ENCODE data around the gene ARHGEF5.
"Not testable (repeated sequence)": the region's sequence is repeated elsewhere in the genome, so short reads cannot be mapped to it uniquely, and the experiment has no call there.

Gene ARHGEF5

DNA sequence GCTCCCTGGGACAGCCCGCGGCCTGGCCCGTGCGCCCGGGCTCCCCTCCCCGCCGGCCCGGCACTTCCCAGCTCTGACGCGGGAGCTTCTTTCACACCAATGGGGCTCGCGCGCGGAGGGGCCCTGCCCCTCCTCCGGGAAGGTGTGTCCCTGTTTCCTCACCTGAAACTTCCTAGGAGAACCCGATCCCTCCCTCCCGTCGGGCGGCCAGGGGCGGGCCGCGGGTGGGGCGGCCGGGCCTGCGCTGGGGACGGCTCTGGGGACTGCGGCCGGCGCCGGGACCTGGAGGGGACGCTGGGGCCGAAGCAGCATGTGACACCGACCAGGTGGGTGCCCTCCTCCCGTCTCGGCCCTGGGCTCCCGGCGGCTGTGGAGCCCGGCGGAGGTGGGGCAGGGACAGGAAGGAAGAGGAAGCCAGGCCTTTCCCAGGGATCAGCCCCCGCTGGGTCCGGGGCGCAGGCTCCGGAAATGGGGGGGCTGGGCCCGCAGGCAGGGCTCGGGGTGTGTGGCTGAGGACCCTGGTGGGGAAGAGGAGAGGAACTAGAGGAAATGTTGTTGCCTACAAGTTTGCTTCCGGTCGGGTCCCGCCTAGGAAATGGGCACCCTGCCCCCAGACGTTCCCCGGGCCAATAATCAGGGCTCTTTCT, at the start of gene ARHGEF5:
TSS of gene ARHGEF5 (plus strand) at position 227 of the 647 bp plus-strand sequence. CDS start 7,268 bp downstream, outside the sequence.
- ATAC-seq = peak; percentile 75 to 79

DNA sequence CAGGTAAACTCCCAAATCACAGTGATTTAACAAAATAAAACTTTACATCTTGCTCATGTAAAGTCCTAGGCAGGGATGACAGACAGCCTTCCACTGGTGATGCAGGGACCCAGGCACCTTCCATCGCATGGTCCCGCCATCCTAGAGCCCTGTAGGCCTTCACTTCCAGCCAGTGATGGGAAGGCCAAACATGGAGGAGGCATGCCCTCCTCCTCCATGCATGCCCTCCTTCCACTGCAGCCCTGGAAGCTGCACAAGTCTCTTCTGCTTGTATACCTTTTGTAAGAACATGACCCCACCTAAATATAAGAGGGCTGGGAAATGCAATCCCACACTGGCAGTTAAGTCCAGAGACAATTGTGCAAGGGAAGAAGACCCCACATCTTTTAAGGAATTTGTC, 45.5 kb upstream of the ARHGEF5 start:
- ATAC-seq = not testable (repeated sequence)

DNA sequence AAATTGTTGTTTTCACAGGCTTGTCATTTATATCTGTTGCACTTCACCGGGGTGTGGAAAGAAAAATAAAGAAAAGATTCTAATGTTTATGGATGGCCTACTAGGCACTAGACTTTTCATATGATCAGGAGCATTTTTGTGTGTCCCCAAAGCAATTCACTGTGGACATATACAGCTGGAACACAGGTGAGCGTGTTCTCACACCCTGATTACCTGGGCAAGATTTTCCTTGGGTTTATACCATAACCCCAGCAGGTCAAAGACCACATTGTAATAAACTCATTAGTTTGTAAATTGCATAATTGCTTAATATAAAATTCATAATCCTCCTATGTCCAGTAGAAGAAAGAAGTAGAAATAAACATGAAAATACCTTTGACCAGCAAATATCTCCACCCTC, 44.0 kb upstream of the ARHGEF5 start:
- ATAC-seq = not testable (repeated sequence)

DNA sequence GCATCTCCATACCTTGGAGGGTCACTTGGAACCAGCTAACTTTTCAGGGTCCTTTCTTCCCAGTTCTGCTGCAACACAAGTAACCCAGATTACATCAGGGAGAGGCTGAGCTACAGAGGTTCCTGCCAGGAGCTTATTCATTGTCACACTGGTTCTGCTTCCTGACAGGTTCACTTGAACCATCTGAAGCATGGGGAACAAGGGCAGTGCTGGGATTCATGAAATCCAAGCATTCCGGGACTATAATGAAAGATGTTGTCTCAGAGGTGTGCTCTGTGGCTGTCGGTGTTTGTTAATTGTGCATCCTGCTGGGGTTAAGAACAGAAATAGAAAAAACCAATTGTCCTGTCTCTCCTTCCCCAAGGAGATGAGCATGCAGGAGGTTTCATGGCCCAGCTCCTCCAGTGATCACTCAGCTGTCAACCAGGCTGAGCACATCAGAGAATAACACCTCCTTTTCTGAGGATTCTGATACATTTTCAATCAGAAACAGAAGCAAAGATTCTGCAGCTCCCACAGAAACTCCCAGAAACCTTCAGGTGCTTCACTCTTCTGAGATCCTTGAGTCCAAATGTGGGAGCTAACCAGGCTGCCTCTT, 43.2 kb upstream of the ARHGEF5 start, which contains the start of gene OR2A1:
TSS of gene OR2A1 (plus strand) at position 548 of the 598 bp plus-strand sequence. CDS start 5,706 bp downstream, outside the sequence.
- not testable (repeated sequence) for ATAC-seq

DNA sequence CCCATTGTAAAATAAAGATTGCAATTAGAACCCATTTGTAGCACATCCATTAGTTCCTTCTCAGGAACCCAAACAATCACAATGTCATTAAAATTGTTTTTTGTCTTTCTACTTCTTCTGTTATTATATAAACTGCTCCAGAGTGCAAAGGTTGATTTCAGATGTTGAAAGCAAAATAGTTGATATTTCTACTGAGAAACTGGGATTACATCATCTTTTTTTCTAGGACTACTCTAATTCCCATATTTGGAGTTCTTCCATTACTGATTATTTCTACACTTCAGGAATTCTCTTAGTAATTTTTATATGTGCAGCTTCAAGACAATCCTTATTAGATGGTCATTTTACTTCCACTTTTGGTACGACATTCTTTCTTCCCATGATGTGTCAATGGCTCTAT, 37.7 kb upstream of the ARHGEF5 start:
- ATAC-seq = not testable (repeated sequence)

DNA sequence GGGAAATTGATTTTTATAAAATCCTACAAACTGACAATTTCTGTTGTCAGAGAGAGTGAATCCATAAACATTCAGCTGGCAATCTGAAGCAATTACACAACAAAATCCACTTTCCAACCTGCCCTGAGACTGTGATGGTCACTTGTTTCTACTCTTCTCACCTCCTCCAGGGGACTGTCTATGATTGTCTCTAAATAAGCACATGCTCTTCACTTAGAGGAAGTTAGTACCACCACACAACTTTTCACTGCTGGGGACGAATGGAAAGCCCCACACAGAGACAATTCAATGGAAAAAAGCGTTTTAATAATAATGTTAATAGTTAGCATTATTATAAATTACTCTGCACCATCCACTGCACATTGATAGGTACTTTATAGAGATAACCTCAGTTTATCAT, 35.7 kb upstream of the ARHGEF5 start:
- ATAC-seq = not testable (repeated sequence)

DNA sequence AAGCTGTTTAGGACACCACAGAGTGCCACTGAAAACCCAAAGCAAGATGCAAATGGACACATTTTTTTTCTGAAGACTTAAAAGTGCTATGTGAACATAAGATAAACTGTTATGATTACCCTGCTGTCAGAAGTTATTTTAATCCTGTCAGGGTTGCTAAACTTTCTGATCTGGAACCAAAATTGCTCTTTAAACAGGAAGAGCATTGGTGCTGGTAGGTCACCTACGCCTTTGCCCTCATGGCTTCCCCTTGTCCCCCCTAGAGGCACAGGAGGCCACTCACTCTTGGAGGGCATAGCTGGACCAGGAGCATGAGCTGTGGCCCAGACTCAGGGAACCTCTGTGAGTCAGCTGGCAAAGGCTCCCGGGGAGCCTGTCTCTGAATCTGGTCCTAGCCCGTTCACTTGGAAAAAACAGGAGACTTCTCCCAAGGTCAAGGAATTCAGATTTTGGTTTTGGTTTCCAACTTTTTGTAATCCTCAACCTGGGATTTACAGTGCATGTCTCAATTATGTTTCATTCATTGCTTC, 33.5 kb upstream of the ARHGEF5 start:
- ATAC-seq = not testable (repeated sequence)

DNA sequence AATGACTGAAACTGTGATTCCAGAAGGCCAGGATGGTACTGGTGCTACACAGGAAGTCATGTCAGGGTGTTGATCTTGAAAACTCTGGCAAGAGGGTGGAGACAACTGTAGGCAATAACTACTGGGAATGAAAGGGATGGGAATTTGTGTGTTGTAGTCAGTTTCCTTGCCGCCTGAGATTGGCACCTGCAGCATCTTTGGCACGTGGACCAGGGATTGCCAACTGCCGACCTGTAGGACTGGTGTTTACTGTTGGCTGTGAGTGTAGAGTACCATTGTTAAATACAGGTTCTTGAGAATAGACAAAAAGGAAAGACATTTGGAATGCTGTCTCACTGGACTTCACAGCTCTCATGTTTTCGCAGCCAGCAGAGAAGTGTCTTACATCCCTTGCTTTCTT, 31.8 kb upstream of the ARHGEF5 start:
- ATAC-seq = not testable (repeated sequence)

DNA sequence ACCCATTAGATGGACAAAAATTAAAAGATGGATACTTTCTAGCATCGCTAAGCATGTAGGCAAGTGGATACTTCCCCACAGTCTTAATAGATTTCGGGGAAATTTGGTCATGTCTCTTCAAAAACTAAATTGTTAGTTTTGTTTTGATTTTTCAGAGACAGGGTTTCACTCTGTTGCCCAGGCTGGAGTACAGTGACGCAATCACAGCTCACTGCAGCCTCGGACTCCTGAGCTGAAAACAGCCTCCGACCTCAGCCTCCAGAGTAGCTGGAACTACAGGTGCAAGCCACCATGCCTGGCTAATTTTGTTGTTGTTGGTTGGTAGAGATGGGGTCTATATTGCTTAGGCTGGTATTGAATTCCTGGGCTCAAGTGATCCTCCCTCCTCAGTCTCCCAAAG, 29.3 kb upstream of the ARHGEF5 start:
- ATAC-seq = not testable (repeated sequence)

DNA sequence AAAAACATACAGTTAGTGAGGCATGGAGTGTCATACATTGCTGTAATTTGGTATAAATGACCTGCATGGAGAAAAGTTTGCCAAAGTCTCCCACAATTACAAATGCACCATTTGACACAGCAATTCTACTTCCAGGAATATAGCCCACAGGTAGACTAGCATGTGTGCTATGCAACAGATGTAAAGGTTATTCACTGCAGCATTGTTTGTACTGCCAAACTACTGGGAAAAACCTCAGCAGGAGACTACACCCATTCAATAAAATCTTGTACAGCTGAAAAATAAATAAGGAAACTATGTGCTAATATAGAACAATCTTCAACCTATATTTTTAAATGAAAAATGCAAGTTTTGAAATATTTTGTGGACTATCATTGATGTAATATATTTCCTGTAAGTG, 25.2 kb upstream of the ARHGEF5 start:
- not testable (repeated sequence) for ATAC-seq

DNA sequence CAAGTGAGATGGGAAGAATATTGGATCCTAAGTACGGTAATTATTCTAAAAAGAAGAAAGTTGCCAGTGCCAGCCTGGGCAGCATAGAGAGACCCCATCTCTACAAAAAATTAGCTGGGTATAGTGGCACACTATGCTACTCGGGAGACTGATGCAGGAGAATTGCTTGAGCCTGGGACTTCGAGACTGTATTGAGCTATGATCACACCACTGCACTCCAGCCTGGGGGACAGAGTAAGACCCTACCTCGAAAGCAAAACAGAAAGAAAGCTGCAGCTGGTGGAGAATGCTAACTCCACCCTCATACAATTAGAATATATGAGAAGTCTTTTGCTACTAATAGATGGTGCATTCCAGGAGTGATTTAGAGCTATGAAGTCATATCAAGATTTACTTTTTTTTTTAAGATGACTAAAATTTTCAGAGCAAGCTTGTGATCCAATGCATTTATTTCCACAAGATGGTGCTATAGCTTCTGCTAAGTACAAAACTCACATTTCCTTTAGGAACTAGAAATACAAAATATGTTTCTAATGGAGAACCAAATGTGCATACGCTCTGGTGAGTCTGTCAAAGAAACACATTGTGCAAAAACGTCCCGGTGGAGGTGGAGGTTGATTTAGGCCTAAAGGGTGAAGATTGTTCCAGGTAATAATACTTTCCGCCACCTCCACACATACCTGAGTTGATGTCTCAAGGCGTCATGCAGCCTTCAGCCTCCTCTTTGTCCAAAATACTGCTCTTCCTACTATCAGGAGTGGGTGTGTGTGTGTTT, 23.8 kb upstream of the ARHGEF5 start:
- peak; percentile 89 to 90 for ATAC-seq

DNA sequence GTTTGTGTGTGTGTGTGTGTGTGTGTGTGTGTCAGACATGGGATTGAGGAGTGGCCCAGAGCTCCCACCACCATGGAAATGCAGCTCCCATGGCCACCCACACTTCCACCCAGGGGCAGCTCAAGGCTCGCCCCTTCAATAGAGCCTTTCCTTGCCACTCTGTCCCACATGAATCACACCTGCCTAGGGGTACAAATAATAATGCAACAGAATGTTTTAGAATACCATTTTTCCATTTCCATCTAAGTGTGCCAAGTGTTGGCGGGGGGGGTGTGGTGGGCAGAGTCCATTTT, 23.3 kb upstream of the ARHGEF5 start:
- not testable (repeated sequence) for ATAC-seq

DNA sequence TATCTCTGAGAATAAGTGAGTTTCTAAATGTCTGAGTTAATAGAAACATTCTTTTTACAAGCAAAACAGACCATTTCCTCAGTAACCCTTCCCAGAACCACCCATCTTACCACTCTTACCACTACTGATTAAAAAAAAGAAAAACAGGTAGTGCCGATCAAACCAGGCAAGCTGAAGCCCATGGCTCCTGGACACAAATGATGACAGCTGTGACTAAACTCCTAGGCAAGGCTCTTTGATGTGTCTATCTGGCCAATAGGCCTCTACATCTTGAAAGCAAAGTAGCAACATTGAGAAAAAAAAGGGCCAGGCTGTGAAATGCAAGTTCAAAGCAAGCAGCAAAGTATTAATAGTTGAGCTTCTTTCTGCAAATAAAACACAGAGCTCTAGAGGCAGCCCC, 6.6 kb upstream of the ARHGEF5 start:
- ATAC-seq = peak; percentile 75 to 78

DNA sequence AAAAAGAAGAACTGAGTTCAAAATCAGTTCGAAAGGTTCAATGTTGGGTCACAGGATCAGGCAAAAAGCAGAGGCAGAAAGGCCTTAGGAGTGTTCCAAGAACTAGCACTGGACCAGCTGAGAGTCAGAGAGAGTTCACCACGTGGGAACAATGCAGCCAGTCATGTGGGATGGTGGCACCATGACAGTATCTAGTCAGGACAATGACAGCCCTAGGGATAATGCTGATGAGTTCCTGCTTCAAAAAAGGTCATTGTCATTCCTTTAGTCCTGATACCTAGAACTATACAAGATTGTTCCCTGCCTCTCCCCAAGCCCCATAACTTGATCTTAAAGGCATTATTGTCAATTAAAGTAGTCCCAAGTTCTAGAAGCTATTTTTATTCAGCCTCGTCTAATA, 3.5 kb upstream of the ARHGEF5 start:
- ATAC-seq = not testable (repeated sequence)

DNA sequence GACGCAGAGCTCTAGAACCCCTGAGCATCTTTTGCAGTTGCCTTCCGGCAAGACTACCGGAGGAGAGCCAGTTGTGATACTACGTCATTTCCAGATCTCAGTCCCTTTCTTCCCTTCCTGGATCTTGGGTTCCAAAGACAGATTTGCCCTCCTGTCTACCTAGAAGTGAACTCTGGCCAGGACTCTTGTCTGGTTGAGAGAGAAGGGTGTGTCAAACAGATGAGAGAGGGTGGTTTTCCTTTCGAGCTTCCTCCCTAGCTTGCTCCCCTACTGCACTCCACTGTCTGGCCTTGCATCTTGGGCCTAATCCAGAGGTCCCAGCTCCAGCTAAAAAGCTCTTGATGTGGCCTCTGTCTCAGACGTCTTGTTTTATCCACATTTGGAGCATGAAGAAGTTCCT, 983 bp downstream of the ARHGEF5 start:
- not testable (repeated sequence) for ATAC-seq

DNA sequence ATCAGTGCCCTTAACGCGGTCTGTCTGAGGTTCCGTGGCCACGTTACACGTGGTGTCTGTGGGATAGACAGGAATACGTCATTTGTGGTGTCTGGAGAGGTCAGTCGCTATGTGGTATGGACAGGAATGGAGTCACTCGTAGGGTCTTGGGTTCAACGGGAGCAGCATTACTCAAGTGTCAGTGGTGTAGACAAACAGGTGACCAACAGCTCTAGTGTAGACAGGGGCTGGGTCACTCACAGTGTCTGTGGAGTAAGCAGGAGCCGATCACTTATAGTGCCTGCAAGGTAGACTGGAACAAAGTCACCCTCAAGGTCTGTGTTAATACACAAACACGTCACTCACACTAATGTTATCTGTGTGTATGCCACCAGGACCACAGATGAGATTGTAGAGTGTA, 1.7 kb downstream of the ARHGEF5 start:
- peak in 1 of 2 donors; percentile 24 for ATAC-seq

DNA sequence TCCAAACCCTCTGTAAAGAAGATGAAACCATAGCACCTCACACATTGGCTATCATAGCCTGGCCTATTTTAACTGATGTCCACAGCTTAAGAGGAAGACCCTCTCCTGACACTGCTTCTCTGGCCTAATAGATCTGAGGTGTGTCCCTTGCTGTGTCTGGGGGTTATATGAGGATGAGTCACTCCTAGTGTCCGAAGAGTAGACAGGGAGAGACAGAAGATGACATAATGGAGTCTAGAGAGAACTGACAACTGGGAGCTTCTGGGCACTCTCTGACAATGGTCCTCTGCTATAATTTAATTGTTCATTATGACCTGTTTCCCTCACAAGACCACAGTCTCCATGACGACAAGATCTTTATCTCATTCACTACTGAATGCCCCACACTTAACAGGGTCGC, 6.9 kb downstream of the ARHGEF5 start:
- ATAC-seq = peak in 1 of 2 donors; percentile 18

DNA sequence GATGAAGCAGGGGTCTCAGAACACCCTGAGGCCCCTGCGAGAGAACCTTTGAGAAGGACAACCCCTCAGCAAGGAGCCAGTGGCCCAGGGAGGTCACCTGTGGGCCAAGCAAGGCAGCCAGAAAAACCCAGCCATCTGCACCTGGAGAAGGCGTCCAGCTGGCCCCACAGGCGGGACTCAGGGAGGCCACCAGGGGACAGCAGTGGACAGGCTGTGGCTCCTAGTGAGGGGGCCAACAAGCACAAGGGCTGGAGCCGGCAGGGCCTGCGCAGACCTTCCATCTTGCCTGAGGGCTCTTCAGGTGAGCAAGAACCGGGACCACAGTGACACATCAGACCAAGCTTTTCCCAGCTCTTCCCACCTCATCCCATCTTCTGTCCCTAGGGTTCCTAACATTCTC, 10.3 kb downstream of the ARHGEF5 start:
- ATAC-seq = not testable (repeated sequence)

DNA sequence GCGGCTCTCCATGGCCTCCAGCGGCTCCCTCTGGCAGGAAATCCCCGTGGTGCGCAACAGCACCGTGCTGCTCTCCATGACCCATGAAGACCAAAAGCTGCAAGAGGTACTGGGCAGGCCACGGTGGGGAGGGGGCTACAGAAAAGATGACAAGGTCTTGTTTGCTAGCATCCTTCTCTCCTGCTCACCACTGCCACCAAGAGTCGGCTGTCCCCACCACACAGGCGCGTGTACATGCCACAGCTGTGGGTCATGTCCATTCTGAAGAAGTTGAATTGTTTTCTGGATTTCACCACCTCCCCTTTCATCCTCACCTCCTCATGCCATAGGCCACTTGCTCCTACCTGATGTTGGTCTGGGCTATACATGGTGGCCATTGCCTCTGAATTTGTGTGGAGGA, 12.0 kb downstream of the ARHGEF5 start:
- ATAC-seq = not testable (repeated sequence)

DNA sequence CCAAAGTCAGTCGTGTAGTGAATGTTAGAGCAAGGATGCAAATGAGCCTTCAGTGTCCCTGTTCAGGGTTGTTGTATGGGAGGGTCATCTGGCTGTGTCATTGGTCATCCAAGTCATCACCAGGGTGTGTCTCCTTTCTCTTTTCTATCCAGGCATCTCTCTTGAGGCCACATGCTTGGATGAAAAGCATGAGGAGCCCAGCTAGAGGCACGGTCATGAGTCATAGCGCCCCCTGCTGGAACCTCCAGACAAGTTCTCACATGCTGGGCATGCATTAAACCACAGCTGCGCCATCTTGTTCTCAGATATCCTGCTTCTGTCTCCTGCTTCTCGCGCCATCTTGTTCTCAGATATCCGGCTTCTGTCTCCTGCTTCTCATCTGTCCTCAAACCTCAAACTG, 14.0 kb downstream of the ARHGEF5 start:
- ATAC-seq = not testable (repeated sequence)

DNA sequence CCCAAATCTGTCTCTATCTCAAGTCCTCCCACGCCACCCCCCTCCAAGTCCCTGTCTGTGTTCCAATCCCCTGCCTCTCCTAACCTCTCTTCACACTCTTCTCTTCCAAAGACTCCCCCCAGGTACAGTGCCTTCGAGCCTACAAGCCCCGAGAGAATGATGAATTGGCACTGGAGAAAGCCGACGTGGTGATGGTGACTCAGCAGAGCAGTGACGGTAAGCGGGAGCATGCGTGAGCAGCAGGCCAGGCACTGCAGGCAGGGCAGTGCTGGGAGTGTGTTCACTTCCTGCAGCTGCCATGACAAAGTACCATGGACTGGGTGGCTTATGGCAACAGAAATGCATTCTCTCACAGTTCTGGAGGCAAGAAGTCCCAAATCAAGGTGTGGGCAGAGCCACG, 23.4 kb downstream of the ARHGEF5 start:
- no peak for ATAC-seq

DNA sequence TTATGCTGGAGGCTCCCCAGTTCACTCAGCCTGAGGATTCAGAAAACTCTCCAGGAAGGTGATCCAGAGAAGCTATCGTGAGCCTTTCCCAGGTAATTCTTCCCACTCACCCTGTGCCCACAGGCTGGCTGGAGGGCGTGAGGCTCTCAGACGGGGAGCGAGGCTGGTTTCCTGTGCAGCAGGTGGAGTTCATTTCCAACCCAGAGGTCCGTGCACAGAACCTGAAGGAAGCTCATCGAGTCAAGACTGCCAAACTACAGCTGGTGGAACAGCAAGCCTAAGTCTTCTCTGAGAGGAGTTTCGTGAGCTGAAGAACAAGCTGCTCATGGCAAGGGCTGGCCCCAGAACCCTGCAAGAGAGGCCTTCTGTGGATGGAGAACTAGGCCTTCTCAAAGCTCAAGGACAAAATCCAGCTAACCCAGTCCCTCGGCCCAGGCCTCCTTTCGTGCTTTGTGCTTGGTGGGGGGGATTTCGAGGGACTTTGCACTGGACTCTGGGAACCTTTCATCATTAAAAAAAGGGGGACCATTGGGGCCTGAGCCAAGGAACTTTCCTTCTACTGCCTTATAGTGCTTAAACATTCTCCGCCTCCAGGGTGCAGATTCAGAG, 24.7 kb downstream of the ARHGEF5 start:
- ATAC-seq = no peak

DNA sequence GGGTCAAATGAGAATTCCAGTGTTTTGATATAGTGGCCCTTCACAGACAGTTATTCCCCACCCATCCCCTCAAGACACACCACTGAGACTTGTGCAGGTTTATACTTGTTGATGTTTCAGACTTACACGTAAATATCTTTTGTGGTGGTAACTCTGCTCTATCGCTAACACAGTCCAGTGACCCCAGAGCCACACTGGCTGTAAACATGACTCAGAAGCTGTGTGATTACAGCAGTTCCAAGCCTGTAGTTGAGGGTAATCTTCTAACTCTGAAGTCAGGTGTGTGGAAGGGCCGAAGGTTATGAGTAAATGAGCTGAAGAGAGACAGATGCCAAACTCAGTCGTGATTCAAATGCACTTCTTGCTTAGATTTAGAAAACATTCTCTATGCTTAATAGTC, 28.9 kb downstream of the ARHGEF5 start:
- ATAC-seq = peak; percentile 54 to 55
